IPS-18c (cell line): Measurements from ENCODE around the gene TM9SF2.
"Not testable (repeated sequence)": the region's sequence is repeated elsewhere in the genome, so short reads cannot be mapped to it uniquely, and the experiment has no call there.

Experiments used
- H3K4me3 ChIP-seq: 2 replicates; pipeline ENCODE4 v1.7.0; 2013; ENCODE audit warnings: low read depth, mild to moderate bottlenecking, low read length, moderate library complexity; ENCODE audit not compliant: insufficient read depth
- H3K9me3 ChIP-seq: one replicate; pipeline ENCODE4 v1.6.1; 2013; ENCODE audit warnings: mild to moderate bottlenecking, low read length, moderate library complexity; ENCODE audit not compliant: control insufficient read depth, insufficient read depth

Gene TM9SF2, protein sequence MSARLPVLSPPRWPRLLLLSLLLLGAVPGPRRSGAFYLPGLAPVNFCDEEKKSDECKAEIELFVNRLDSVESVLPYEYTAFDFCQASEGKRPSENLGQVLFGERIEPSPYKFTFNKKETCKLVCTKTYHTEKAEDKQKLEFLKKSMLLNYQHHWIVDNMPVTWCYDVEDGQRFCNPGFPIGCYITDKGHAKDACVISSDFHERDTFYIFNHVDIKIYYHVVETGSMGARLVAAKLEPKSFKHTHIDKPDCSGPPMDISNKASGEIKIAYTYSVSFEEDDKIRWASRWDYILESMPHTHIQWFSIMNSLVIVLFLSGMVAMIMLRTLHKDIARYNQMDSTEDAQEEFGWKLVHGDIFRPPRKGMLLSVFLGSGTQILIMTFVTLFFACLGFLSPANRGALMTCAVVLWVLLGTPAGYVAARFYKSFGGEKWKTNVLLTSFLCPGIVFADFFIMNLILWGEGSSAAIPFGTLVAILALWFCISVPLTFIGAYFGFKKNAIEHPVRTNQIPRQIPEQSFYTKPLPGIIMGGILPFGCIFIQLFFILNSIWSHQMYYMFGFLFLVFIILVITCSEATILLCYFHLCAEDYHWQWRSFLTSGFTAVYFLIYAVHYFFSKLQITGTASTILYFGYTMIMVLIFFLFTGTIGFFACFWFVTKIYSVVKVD

GRCh38 chr13:99501184-99501847 lies at the start of gene TM9SF2:
Gene TM9SF2 (plus strand): TSS chr13:99501472. CDS start chr13:99501607, 135 bp downstream.
- Histone ChIP-seq H3K9me3 (no peaks in the 10 kb centered on the region), H3K4me3 (peak within 1 kb of the TSS; percentile 93)

DNA sequence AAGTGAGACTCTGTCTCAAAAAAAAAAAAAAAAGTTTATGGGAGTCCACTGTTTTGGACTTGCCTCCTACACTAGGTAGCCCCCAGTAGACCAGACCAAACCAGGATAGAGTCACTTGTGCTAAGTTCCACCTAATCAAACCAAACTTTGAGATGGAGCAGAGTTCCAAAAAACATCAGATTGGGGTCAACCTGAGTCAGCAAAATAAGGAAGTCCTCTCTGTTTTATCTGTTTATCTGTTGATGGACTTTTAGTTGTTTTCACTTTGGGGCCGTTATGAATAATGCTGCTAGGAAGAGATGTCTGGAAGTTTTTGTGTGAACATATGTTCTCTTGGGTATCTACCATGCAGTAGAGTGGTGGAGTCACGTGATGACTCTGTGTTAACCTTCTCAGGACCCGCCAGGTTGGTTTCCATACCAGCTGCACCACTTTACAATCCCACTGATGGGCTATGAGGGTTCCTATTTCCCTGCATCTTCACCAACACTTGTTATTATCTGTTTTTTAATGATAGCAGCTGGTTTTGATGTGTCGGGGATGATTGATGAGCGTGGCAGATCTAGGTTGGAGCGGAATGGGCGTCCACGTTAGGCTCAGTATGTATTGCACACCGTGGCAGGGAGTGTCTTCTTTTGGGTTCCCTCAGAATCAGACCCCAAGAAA lies 46.6 kb upstream of the TM9SF2 start:
- Histone ChIP-seq H3K4me3 (no peak overlapping the region), H3K9me3 (no peaks in the 10 kb centered on the region)

DNA sequence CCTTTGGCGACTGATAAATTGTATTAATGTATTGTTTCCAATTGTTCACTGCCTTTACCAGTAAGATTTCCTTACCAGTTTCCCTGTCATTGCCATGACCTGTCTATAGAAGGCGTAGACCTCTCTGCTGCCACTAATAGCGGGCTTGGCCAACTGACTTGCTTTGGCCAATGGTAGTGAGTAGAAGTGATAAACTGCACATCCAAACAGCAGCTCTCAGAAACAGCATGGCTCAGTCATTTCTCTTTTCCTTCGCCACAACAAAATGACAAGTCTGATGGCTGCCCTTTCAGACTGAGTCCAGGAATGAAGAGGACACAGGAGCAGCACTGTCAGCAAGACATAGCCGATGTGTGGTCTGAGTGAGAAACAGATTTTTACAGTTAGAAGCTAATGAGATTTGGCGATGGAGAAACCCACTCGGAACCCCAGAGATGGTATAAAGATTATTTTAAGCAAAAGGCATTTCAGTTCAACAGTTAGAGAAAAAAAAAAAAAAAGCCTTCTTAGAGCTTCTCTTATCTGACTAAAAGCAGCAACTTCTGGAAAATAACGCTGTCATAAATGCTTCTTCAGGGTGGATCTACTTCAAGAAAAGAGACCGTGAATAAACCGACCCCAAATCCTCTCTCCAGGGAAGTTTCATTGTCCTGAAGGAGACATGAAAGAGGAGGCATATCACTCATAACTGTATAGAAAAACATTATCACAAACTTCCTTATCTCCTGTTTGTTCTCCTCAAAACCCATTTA lies 42.0 kb upstream of the TM9SF2 start:
- Histone ChIP-seq H3K9me3 (no peaks in the 10 kb centered on the region), H3K4me3 (no peak overlapping the region)

GRCh38 chr13:99460802-99461201 lies 40.5 kb upstream of the TM9SF2 start:
- not testable (repeated sequence) for H3K9me3 ChIP-seq

GRCh38 chr13:99463646-99464397 lies 37.5 kb upstream of the TM9SF2 start:
- H3K4me3 ChIP-seq = no peak overlapping the region
- H3K9me3 ChIP-seq = no peaks in the 10 kb centered on the region

More at GRCh38 chr13:99460802-99461201, 40.5 kb upstream of the TM9SF2 start:
- H3K4me3 ChIP-seq = not testable (repeated sequence)

- Histone ChIP-seq H3K4me3 (no peak overlapping the region), H3K9me3 (no peaks in the 10 kb centered on the region)
Measured at GRCh38 chr13:99464441-99464949, 36.8 kb upstream of the TM9SF2 start.

- Histone ChIP-seq H3K9me3 (no peaks in the 10 kb centered on the region), H3K4me3 (no peak overlapping the region)
Measured at GRCh38 chr13:99465454-99465853, 35.8 kb upstream of the TM9SF2 start.

DNA sequence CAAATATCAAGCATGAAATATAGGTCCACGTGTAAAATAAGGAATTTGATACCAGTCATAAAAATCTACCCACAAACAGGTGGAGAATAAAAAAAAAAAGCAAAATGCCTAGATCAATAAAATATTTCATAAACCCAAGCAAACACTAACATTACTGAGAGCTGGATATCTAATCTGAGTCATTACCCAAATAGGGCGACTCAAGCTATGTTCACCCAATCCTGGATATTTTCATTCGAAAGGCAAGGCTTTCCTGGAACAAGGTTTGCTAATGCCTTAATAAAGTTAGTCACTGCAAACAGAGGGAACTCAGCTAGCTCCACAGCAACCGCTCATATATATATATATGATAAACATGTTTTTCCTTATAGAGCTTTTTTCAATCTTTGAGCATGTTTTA lies 33.5 kb upstream of the TM9SF2 start:
- H3K4me3 ChIP-seq = no peak overlapping the region

DNA sequence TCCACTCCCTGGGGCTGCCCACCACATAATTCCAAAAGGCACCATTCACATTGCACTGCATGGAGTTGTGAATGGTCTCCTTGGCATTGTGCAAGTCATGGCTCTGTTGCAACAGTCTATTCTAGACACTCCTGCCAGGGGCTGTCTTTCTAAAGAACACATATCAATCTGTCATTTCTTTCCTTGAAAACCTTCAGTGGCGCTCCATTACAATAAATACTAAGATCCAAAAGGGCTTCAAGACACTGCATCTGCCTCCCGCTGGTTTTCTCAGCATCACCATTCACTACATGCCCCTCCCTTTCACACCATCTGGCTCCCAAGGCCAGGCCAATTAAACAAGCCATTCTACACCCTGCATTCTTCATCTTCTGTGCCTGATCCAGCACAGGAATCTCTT lies 32.2 kb upstream of the TM9SF2 start:
- no peaks in the 10 kb centered on the region for H3K9me3 ChIP-seq

More for the DNA sequence above, 33.5 kb upstream of the TM9SF2 start:
- no peaks in the 10 kb centered on the region for H3K9me3 ChIP-seq

DNA sequence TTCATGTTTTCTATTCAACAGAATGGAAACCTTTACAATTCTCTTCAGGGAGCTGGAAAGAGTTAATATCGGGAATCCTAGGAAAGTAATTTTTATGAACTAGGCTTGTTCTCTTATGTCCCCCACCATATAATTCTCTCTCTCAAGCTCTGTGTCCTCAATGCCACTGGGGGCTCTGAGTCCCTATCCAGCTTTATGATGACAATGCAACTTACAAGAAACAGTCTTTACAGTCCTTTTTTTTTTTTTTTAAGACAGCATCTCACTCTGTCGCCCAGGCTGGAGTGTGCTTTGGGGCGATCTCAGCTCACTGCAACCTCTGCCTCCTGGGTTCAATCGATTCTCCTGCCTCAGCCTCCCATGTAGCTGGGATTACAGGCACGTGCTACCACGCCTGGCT lies 31.2 kb upstream of the TM9SF2 start:
- Histone ChIP-seq H3K9me3 (no peaks in the 10 kb centered on the region), H3K4me3 (no peak overlapping the region)

More for the DNA sequence above, 32.2 kb upstream of the TM9SF2 start:
- H3K4me3 ChIP-seq = no peak overlapping the region

GRCh38 chr13:99471221-99472121 lies 29.8 kb upstream of the TM9SF2 start:
- H3K9me3 ChIP-seq = no peaks in the 10 kb centered on the region
- no peak overlapping the region for H3K4me3 ChIP-seq

GRCh38 chr13:99472122-99472440 lies 29.2 kb upstream of the TM9SF2 start:
- no peak overlapping the region for H3K4me3 ChIP-seq
- H3K9me3 ChIP-seq = no peaks in the 10 kb centered on the region

- Histone ChIP-seq H3K4me3 (no peak overlapping the region), H3K9me3 (no peaks in the 10 kb centered on the region)
Measured at GRCh38 chr13:99473515-99473914, 27.8 kb upstream of the TM9SF2 start.

DNA sequence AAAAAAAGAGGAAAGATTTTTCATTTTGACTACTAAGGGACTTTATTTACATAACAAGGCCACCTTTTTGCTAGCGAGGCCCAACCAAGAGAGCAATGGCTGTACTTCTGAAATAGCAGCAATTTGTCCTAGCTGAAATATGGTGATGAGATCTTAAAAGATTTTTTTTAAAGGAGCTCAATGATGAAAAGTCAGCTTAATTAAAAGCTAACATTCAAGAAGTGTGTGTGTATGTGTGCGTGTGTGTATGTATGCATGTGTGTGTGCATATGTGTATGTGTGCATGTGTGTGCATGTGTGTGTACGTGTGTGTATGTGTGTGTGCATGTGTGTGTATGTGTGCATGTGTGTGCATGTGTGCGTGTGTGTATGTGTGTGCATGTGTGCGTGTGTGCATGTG lies 24.6 kb upstream of the TM9SF2 start:
- Histone ChIP-seq H3K4me3 (no peak overlapping the region), H3K9me3 (no peaks in the 10 kb centered on the region)

- Histone ChIP-seq H3K9me3 (no peaks in the 10 kb centered on the region), H3K4me3 (no peak overlapping the region)
Measured at GRCh38 chr13:99477493-99477892, 23.8 kb upstream of the TM9SF2 start.
